Small intestine (tissue), 7 donors: ENCODE results near the gene IL17REL. TPM values are rescaled to one million over a fixed set of nuclear protein-coding genes. Genes with fewer than 3 reads are reported as not detected.

Experiments used
- DNase-seq, 2 donors: peaks; one replicate each; pipeline versions ENCODE4 v3.0.0 to v3.0.0-alpha.2; 2013
- FAIRE-seq: peaks from 2 replicates; lab custom pipeline; 2012; peaks lifted over from hg19 to GRCh38; lab: Jason Lieb, UNC
- H3K27ac ChIP-seq, 3 donors: one replicate each; pipeline ENCODE4 v1.5.1; 2013; ENCODE audit warnings: low read length in 2 of 3, mild to moderate bottlenecking in 2 of 3, control low read depth in 1 of 3, inconsistent platforms in 1 of 3, low read depth in 1 of 3, moderate library complexity in 1 of 3
- H3K27me3 ChIP-seq, 3 donors: one replicate each; pipeline ENCODE4 v1.6.1; 2013; ENCODE audit warnings: low read length in 3 of 3, inconsistent platforms in 1 of 3; ENCODE audit not compliant: control insufficient read depth in 3 of 3, insufficient read depth in 3 of 3
- H3K36me3 ChIP-seq, 3 donors: one replicate each; pipeline ENCODE4 v1.6.1; 2013; ENCODE audit warnings: low read length in 3 of 3, inconsistent platforms in 1 of 3, low read depth in 1 of 3, mild to moderate bottlenecking in 1 of 3, moderate library complexity in 1 of 3; ENCODE audit not compliant: control insufficient read depth in 3 of 3, insufficient read depth in 2 of 3
- H3K4me1 ChIP-seq, 3 donors: one replicate each; pipeline ENCODE4 v1.6.1; 2013; ENCODE audit warnings: low read length in 2 of 3, inconsistent platforms in 1 of 3, low read depth in 1 of 3, mild to moderate bottlenecking in 1 of 3, moderate library complexity in 1 of 3; ENCODE audit not compliant: control insufficient read depth in 3 of 3, insufficient read depth in 2 of 3
- H3K4me3 ChIP-seq, 3 donors: one replicate each; pipeline ENCODE4 v1.5.1; 2013; ENCODE audit warnings: low read length in 3 of 3, control low read depth in 1 of 3, inconsistent platforms in 1 of 3, low read depth in 1 of 3, mild to moderate bottlenecking in 1 of 3, moderate library complexity in 1 of 3
- H3K9me3 ChIP-seq, 2 donors: one replicate each; pipeline ENCODE4 v1.6.1; 2013; ENCODE audit warnings: low read depth in 1 of 2, low read length in 1 of 2; ENCODE audit not compliant: control insufficient read depth in 2 of 2, insufficient read depth in 1 of 2
- WGBS, 3 donors: extraction: QIAGEN DNeasy Blood & Tissue Kit; methylation state at CpG; one replicate each; pipeline ENCODE4 v1.1.7; 2013; 5-methylcytosine and 5-hydroxymethylcytosine counted together
- polyA plus RNA-seq, 4 donors: library from polyadenylated mRNA; stranded (reverse) in 3 of 4; unstranded in 1 of 4; fragments of 200-250 nt in 3 of 4; fragments of 120-200 nt in 1 of 4; gene quantifications; one replicate each; pipeline versions ENCODE4 v1.2.1 to v1.2.3, GENCODE V29; 2013
- donor health status: healthy with polysubstance abuse.
- donor health status: control.
- donor health status: control.
- donor health status: Bipolar disorder and iron deficiency.
- donor health status: healthy.

IL17REL gene
- polyA plus RNA-seq, 4 donors, result 0.27 to 0.65 (median 0.49) TPM; not detected in 1

DNA sequence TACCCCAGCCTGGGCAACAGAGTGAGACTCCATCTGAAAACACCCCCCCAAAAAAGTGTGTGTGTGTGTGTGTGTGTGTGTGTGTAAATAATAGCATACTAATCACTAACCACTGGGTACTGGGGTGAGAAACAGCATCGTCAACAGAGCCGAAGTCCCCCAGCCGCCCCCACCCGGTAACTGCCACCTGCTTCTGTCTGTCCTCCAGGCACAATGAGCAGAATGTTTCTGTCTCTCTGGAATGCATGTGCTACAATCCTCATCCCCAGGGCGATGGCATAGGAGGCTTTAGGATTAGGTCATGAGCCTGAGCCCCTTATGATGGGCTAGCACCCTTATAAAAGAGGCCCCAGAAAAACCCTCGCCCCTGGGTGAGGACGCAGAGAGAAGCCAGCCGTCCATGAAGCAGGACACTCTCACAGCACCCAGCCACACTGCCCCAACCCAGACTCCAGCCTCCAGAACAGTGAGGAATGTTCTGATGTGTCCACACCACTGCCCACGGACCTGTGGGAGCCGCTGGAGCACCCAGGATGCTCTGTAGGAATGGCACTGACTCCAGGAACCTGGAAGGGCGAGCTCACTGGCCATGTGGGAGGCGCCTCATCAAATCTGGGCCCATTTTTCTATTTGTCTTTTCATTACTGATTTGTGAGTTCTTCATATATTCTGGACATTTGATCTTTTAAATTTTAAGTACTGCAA is 35.6 kb upstream of the IL17REL start:
- FAIRE-seq, result no peak

DNA sequence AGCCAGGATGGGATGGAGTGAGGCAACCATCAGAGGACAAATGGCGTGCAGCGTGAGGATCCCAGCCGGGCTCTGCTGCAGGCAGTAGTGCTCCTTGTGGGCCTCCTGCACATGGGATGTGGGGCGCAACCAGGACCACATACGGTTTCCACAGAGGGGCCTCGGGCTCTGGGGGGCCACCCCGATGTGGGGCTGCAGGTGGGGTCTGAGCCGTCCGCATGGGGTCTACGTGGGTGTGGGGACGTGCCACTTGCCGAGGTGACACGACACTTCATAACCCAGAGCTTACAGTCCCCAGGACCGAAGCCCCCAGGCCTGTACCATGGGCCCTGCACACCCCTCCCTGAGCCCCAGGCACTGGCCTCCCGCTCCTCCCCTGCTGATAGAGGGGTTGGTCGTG is 34.8 kb upstream of the IL17REL start:
- Histone ChIP-seq H3K36me3 (no peaks in the 10 kb centered on the region), H3K27ac (no peak overlapping the region), H3K27me3 (peaks cover 0 to 2% (median 0%) of the 10 kb centered on the region in 3 donors), H3K9me3 (no peaks in the 10 kb centered on the region), H3K4me3 (no peak overlapping the region), H3K4me1 (no peaks in the 10 kb centered on the region)
- no peak for FAIRE-seq
- DNase-seq, result no peak
- 85 to 91% (median 90%) methylated on average over 16 of the region's 16 CpGs for WGBS, 3 donors

More for the DNA sequence above, 35.6 kb upstream of the IL17REL start:
- Histone ChIP-seq H3K9me3 (no peaks in the 10 kb centered on the region), H3K36me3 (no peaks in the 10 kb centered on the region), H3K4me3 (no peak overlapping the region), H3K4me1 (no peaks in the 10 kb centered on the region), H3K27me3 (peaks cover 0 to 2% (median 0%) of the 10 kb centered on the region in 3 donors), H3K27ac (no peak overlapping the region)
- no peak for DNase-seq
- 72 to 84% (median 75%) methylated on average over 12 of the region's 12 CpGs for WGBS, 3 donors

DNA sequence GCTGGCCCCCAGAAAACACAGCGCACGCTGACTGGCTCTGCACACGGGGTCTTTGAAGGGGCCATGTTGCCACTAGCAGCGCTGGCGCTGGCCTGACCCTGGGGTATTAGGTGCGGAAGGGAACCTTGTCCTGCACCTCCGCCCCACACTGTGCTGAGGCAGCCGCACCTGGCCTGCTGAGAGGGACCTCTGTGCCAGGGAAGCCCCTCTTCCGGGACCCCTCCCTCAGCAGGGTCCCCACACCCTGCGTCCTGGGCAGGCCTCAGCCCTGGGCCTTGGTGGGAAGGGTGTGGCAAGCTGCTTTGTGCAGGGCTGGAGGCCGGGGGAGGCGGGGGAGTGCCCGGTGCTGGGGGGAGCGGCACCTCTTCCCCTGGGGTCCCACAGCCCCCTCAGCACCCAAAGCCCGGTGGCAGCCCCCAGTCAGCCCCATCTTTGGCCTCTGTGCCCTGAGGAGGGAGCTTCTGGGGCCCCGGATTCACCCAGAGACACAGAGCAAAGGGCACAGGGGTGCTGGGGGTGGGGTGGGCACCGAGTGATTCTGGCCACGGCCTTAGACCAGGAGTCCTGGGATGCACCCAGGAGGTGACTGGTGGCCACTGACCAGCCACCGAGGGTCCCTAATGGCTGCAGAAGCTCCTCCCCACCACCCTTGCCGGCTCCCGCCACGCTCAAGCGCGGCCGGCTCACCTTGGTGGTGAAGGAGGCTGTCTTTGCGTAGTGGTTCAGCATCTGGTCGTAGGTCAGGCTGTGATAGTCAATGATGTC is 34.1 kb upstream of the IL17REL start:
- H3K27me3 ChIP-seq, result peaks cover 0 to 5% (median 0%) of the 10 kb centered on the region in 3 donors

DNA sequence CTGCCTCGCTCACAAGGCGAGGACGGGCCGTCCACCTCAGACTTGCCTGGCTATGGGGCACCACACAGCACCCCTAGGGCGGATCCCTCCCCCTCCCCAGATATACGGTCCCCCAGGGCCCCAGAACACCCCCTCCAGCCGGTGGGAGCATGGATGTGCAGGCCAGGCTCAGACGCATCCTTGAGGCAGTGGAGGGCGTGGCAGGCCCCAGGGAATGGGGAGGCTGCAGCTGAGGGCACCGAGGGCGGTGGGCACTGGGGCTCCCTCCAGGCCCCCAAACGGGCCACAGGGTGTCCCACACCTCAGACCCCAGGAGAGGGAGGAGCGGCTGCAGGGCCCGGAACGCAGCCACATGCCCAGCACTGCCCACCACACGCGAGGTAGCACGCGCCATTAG is 33.5 kb upstream of the IL17REL start:
- DNase-seq, result no peak
- Histone ChIP-seq H3K4me3 (no peak overlapping the region), H3K4me1 (no peaks in the 10 kb centered on the region), H3K36me3 (no peaks in the 10 kb centered on the region), H3K27ac (no peak overlapping the region), H3K27me3 (peaks cover 0 to 5% (median 0%) of the 10 kb centered on the region in 3 donors), H3K9me3 (no peaks in the 10 kb centered on the region)
- FAIRE-seq, result no peak
- 69 to 75% (median 70%) methylated on average over 18 to 19 of the region's 19 CpGs for WGBS, 3 donors

More for the DNA sequence above, 34.1 kb upstream of the IL17REL start:
- Histone ChIP-seq H3K27ac (no peak overlapping the region), H3K36me3 (no peaks in the 10 kb centered on the region), H3K4me1 (no peaks in the 10 kb centered on the region), H3K9me3 (no peaks in the 10 kb centered on the region), H3K4me3 (no peak overlapping the region)
- 66 to 83% (median 71%) methylated on average over 21 to 27 of the region's 27 CpGs for WGBS, 3 donors
- no peak for DNase-seq
- FAIRE-seq, result no peak

DNA sequence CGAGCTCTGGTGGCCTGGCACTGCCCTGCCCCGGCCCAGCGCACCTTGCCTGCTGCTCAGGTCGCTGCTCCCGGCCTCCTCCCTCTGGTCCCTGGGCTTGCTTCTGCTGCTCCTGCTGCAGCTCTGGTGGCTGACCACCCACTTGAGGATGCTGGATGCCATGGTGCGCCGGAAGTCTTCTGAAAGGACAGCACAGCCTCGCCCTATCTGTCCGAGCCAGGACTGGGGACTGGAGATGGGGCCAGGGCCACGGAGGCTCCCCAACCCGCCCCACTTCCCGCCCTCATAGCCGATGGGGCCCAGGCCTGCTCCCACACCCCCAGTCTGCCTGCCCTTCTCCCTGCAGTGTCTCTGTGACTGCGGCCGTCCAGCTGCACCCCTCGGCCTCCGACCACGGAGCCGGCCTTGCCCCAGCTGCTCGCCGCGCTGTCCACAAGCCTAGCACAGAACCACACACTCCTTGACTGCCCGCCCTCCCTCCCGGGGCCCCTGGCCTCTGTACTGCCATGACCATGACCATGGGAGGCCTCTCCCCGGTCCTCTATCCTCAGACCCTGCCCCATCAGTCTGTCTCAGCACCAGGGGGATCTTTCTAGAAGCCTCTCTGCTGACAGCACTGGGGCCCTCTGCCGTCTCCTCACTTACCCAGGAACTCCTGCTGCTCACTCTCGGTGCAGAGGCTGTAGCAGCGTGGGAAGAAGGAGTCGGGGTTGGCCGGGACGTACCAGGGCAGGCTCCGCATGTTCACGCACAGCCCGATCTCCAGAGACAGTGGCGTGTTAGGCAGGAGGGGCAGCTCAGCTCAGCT is 32.9 kb upstream of the IL17REL start:
- Histone ChIP-seq H3K27ac (no peak overlapping the region), H3K9me3 (no peaks in the 10 kb centered on the region), H3K27me3 (peaks cover 0 to 5% (median 0%) of the 10 kb centered on the region in 3 donors), H3K4me3 (no peak overlapping the region), H3K36me3 (no peaks in the 10 kb centered on the region), H3K4me1 (no peaks in the 10 kb centered on the region)
- no peak for DNase-seq
- FAIRE-seq, result no peak
- 73 to 80% (median 73%) methylated on average over 30 to 35 of the region's 35 CpGs for WGBS, 3 donors

DNA sequence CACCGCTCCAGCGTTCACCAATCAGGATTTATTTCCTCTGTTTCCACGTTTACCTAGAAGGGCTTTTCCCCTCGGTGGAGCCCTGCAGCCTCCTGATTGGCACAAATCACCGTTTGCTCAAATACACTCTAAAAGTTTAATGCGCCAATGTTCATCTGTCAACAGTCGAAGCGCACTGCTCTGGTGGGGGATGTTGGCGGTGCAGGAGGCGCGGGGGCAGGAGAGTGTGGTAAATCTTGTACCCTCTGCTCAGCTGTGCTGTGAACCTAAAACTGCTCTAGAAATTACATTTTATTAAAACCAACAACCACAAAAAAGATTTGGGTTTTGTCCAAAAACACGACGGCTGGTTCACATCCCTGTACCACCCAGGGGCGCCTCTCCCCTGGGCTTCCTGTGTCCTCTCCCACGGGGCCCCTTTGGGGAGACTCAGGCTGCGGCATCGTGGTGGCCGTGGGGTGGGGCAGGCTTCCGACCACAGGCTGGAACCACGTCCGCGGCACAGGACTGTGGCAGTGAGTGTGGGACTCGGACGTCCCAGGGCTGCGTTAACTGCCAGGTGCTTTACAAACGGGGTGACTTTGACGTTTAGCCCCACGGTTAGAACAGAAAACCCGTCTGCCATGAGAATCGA is 32.0 kb upstream of the IL17REL start:
- H3K27me3 ChIP-seq, result peaks cover 0 to 5% (median 0%) of the 10 kb centered on the region in 3 donors
- H3K4me3 ChIP-seq, result no peak overlapping the region
- H3K9me3 ChIP-seq, result no peaks in the 10 kb centered on the region
- DNase-seq (no peak), FAIRE-seq (no peak)
- no peaks in the 10 kb centered on the region for H3K4me1 ChIP-seq
- no peaks in the 10 kb centered on the region for H3K36me3 ChIP-seq
- no peak overlapping the region for H3K27ac ChIP-seq
- 52 to 71% (median 60%) methylated on average over 30 of the region's 30 CpGs for WGBS, 3 donors

DNA sequence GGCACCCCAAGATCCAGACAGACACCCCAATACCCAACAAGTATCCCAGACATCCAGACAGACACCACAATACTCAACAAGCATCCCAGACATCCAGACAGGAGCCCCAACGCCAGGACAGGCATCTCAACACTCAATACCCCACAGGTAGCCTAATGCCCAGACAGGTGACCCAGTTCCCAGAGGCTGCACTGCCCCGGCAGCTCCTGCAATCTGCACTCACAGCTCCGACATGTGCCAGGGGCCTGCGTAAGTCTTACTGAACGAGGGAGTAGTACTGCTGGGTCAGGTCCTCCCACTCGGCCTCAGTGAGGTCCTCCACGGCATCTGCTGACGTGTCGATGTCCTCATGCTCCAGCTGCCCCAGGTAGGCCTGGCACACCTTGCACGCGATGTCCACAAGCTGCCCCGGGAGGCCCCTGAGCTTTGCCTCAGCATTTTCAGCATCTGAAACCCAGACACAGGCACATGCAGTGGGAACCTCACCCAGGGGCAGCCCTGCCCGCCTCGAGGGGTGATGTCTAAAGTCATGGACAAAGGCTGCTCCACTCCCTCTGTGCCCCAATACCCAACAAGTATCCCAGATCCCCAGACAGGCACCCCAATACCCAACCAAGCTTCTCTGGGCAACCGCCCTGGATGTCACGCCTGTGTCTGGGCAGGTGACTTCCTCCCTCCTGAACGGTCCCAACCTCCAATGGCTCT is 28.9 kb upstream of the IL17REL start:
- H3K9me3 ChIP-seq, result peaks cover 0 to 5% of the 10 kb centered on the region in 2 donors
- H3K27ac ChIP-seq, result no peak overlapping the region
- 75 to 84% (median 81%) methylated on average over 17 of the region's 17 CpGs for WGBS, 3 donors
- no peaks in the 10 kb centered on the region for H3K36me3 ChIP-seq
- H3K4me3 ChIP-seq, result no peak overlapping the region
- DNase-seq, result no peak
- H3K27me3 ChIP-seq, result peaks cover 0 to 5% (median 0%) of the 10 kb centered on the region in 3 donors
- no peak for FAIRE-seq
- H3K4me1 ChIP-seq, result no peaks in the 10 kb centered on the region
